ENCODE measurements around the gene GPX2.

GPX2 gene

GRCh38 chr14:64942531-64943111 is at the start of gene GPX2:
Gene GPX2 (minus strand): TSS chr14:64942745. CDS start chr14:64942726, 19 bp downstream.
- Histone ChIP-seq H3K27ac (ENCODE audit: low read length) (no peak within 1 kb of the TSS), H3K4me1 (ENCODE audit: control insufficient read depth, insufficient read depth, low read length) (no peaks in the 10 kb centered on the region), H3K27me3 (ENCODE audit: control insufficient read depth in 1 of 2, insufficient read depth in 2 of 2, low read length in 2 of 2) (no peaks in the 10 kb centered on the region), H3K9ac (ENCODE audit: low read length in 2 of 2) (no peak within 1 kb of the TSS), H3K9me3 (ENCODE audit: control insufficient read depth in 2 of 2, low read length in 2 of 2) (no peaks in the 10 kb centered on the region), H3K36me3 (ENCODE audit: control insufficient read depth in 2 of 2, insufficient read depth in 2 of 2, low read length in 2 of 2) (peaks cover 9 to 31% of the 10 kb centered on the region in 2 donors), H3K4me3 (ENCODE audit: low read length in 2 of 2) (no peak within 1 kb of the TSS)

GRCh38 chr14:64990939-64991338 is 48.4 kb upstream of the GPX2 start:
- Histone ChIP-seq H3K36me3 (ENCODE audit: control insufficient read depth in 2 of 2, insufficient read depth in 2 of 2, low read length in 2 of 2) (no peaks in the 10 kb centered on the region), H3K4me1 (ENCODE audit: control insufficient read depth, insufficient read depth, low read length) (peaks cover 13% of the 10 kb centered on the region), H3K27ac (ENCODE audit: low read length) (no peak overlapping the region), H3K9me3 (ENCODE audit: control insufficient read depth in 2 of 2, low read length in 2 of 2) (no peaks in the 10 kb centered on the region), H3K4me3 (ENCODE audit: low read length in 2 of 2) (no peak overlapping the region), H3K9ac (ENCODE audit: low read length in 2 of 2) (no peak overlapping the region), H3K27me3 (ENCODE audit: control insufficient read depth in 1 of 2, insufficient read depth in 2 of 2, low read length in 2 of 2) (no peaks in the 10 kb centered on the region)

GRCh38 chr14:64990296-64990695 is 47.8 kb upstream of the GPX2 start:
- Histone ChIP-seq H3K4me3 (ENCODE audit: low read length in 2 of 2) (no peak overlapping the region), H3K9me3 (ENCODE audit: control insufficient read depth in 2 of 2, low read length in 2 of 2) (no peaks in the 10 kb centered on the region), H3K27ac (ENCODE audit: low read length) (no peak overlapping the region), H3K4me1 (ENCODE audit: control insufficient read depth, insufficient read depth, low read length) (peaks cover 13% of the 10 kb centered on the region), H3K9ac (ENCODE audit: low read length in 2 of 2) (peak overlapping the region in 1 of 2 donors; percentile 21), H3K36me3 (ENCODE audit: control insufficient read depth in 2 of 2, insufficient read depth in 2 of 2, low read length in 2 of 2) (no peaks in the 10 kb centered on the region), H3K27me3 (ENCODE audit: control insufficient read depth in 1 of 2, insufficient read depth in 2 of 2, low read length in 2 of 2) (no peaks in the 10 kb centered on the region)

DNA sequence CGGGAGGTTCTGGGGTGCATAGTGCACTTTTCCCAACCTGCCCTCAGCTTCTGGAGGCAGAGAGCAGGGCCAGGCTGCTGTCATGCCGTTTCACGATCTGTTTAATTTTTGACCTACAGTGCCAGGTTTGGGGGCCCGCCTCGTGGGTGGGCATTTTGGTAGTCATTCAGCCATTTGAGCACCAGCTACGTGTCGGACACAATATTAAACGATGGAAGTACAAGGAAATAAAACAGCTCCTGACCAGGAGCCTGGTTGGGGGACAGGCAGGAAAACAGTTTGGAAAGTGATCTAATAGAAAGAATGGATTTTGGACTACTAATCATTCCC is 44.9 kb upstream of the GPX2 start:
- Histone ChIP-seq H3K9ac (ENCODE audit: low read length in 2 of 2) (peak overlapping the region; percentile 79 to 84), H3K9me3 (ENCODE audit: control insufficient read depth in 2 of 2, low read length in 2 of 2) (no peaks in the 10 kb centered on the region)

GRCh38 chr14:64986648-64987437 is 44.3 kb upstream of the GPX2 start, which contains the start of gene FNTB:
Gene FNTB (plus strand): TSS chr14:64986895. CDS start chr14:64986954, 59 bp downstream.
- Histone ChIP-seq H3K9ac (ENCODE audit: low read length in 2 of 2) (peak within 1 kb of the TSS; percentile 79 to 84), H3K36me3 (ENCODE audit: control insufficient read depth in 2 of 2, insufficient read depth in 2 of 2, low read length in 2 of 2) (no peaks in the 10 kb centered on the region), H3K27ac (ENCODE audit: low read length) (peak within 1 kb of the TSS; percentile 64), H3K4me1 (ENCODE audit: control insufficient read depth, insufficient read depth, low read length) (peaks cover 16% of the 10 kb centered on the region), H3K27me3 (ENCODE audit: control insufficient read depth in 1 of 2, insufficient read depth in 2 of 2, low read length in 2 of 2) (peaks cover 0 to 2% of the 10 kb centered on the region in 2 donors), H3K4me3 (ENCODE audit: low read length in 2 of 2) (peak within 1 kb of the TSS; percentile 98 to 99), H3K9me3 (ENCODE audit: control insufficient read depth in 2 of 2, low read length in 2 of 2) (no peaks in the 10 kb centered on the region)

More for the DNA sequence above, 44.9 kb upstream of the GPX2 start:
- Histone ChIP-seq H3K4me3 (ENCODE audit: low read length in 2 of 2) (peak overlapping the region; percentile 98 to 99), H3K27me3 (ENCODE audit: control insufficient read depth in 1 of 2, insufficient read depth in 2 of 2, low read length in 2 of 2) (peaks cover 0 to 2% of the 10 kb centered on the region in 2 donors), H3K36me3 (ENCODE audit: control insufficient read depth in 2 of 2, insufficient read depth in 2 of 2, low read length in 2 of 2) (no peaks in the 10 kb centered on the region), H3K27ac (ENCODE audit: low read length) (peak overlapping the region; percentile 64), H3K4me1 (ENCODE audit: control insufficient read depth, insufficient read depth, low read length) (peaks cover 16% of the 10 kb centered on the region)

DNA sequence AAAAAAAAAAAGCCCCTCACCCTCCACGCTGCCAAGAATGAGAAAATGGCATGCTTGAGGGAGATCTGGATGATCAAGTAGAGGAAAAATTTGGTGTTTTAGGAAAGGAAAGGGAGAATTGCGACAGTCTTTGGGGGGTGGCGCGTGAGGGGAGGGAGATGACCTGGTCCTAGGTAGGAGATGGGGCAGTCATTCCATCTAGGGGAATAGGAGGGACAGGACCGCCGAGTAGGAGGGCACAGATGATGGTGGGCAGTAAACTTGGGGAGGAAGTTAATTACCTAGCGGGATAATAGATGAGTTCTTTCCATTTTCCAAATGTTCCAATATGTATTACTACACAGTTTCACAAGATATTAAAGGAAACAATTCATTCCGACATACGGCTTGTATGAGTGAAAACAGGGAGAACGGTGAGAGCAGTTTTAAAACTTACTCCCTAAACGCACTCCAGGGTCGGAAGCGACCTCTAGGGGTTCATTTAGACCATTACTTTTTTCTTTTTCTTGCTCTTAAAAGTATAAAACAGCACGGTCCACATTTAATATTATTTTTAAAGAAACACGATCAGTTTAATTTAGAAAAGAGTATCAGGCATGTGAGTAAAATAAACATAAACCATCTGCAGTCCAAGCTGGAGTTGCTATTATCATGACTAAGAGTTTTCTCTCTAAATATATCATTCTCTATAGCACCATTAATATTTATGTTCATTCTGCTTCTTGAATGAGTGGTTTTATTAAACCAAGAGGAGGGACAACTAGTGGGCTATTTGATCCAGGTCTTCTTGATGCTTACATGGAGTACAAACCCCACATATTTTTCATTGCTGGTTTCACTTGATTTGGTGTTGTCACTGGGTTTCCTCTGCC is 41.1 kb upstream of the GPX2 start:
- Histone ChIP-seq H3K36me3 (ENCODE audit: control insufficient read depth in 2 of 2, insufficient read depth in 2 of 2, low read length in 2 of 2) (no peaks in the 10 kb centered on the region), H3K9me3 (ENCODE audit: control insufficient read depth in 2 of 2, low read length in 2 of 2) (no peaks in the 10 kb centered on the region), H3K4me1 (ENCODE audit: control insufficient read depth, insufficient read depth, low read length) (peaks cover 16% of the 10 kb centered on the region), H3K27ac (ENCODE audit: low read length) (no peak overlapping the region), H3K4me3 (ENCODE audit: low read length in 2 of 2) (peak overlapping the region; percentile 4 to 54), H3K27me3 (ENCODE audit: control insufficient read depth in 1 of 2, insufficient read depth in 2 of 2, low read length in 2 of 2) (peaks cover 0 to 2% of the 10 kb centered on the region in 2 donors), H3K9ac (ENCODE audit: low read length in 2 of 2) (peak overlapping the region in 1 of 2 donors; percentile 7)

DNA sequence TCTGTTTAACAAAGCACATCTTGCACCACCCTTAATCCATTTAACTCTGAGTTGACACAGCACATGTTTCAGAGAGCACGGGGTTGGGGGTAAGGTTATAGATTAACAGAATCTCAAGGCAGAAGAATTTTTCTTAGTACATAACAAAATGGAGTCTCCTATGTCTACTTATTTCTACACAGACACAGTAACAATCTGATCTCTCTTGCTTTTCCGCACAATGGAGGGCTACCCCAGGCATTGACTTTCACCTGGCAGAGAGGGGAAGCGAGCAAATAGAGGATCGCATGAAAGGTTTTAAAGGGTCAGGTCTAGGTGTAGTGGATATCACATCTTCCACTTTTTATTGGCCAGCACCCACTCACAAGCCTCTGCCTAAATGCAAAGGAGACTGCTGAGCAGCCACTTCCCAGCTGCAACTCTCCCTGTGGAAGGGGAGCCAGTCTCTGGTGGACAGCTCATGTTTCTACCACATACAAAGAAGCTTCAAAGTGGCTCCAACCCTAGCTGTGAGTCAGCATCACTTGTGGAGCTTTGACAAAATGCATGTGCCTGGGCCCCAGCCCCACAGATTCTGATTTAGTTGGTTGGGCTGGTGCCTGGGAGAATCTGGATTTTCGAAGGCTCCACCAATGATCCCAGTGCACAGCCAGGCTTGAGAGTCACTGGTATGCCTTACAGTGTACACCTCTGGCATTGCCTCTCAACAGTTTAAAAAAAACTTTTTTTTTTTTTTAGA is 37.0 kb upstream of the GPX2 start:
- Histone ChIP-seq H3K27ac (ENCODE audit: low read length) (no peak overlapping the region), H3K36me3 (ENCODE audit: control insufficient read depth in 2 of 2, insufficient read depth in 2 of 2, low read length in 2 of 2) (no peaks in the 10 kb centered on the region), H3K4me1 (ENCODE audit: control insufficient read depth, insufficient read depth, low read length) (peaks cover 3% of the 10 kb centered on the region), H3K4me3 (ENCODE audit: low read length in 2 of 2) (no peak overlapping the region), H3K9me3 (ENCODE audit: control insufficient read depth in 2 of 2, low read length in 2 of 2) (no peaks in the 10 kb centered on the region), H3K27me3 (ENCODE audit: control insufficient read depth in 1 of 2, insufficient read depth in 2 of 2, low read length in 2 of 2) (peaks cover 0 to 2% of the 10 kb centered on the region in 2 donors), H3K9ac (ENCODE audit: low read length in 2 of 2) (no peak overlapping the region)

GRCh38 chr14:64974563-64974962 is 32.0 kb upstream of the GPX2 start:
- no peak overlapping the region for H3K27ac ChIP-seq (ENCODE audit: low read length)
- H3K4me3 ChIP-seq (ENCODE audit: low read length in 2 of 2) = no peak overlapping the region
- peaks cover 9% of the 10 kb centered on the region for H3K4me1 ChIP-seq (ENCODE audit: control insufficient read depth, insufficient read depth, low read length)
- no peak overlapping the region for H3K9ac ChIP-seq (ENCODE audit: low read length in 2 of 2)
- H3K27me3 ChIP-seq (ENCODE audit: control insufficient read depth in 1 of 2, insufficient read depth in 2 of 2, low read length in 2 of 2) = peaks cover 0 to 3% of the 10 kb centered on the region in 2 donors
- H3K9me3 ChIP-seq (ENCODE audit: control insufficient read depth in 2 of 2, low read length in 2 of 2) = no peaks in the 10 kb centered on the region
- H3K36me3 ChIP-seq (ENCODE audit: control insufficient read depth in 2 of 2, insufficient read depth in 2 of 2, low read length in 2 of 2) = no peaks in the 10 kb centered on the region

DNA sequence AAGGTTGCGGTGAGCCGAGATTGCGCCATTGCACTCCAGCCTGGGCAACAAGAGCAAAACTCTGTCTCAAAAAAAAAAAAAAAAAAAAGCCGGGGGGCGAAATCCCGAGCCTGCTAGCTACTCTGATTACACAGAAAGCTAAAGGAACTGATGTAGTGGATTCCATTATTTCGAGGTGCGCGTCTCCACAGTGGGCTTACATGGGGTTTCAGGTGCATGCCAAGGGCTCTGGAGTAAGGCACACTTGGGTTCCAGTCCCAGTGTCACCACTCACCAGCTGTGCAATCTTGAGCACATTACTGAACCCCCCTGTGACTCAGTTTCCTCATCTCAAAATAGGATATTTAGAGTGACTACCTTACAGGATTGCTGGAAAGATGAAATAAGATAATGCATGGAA is 31.3 kb upstream of the GPX2 start:
- Histone ChIP-seq H3K27me3 (ENCODE audit: control insufficient read depth in 1 of 2, insufficient read depth in 2 of 2, low read length in 2 of 2) (peaks cover 0 to 3% of the 10 kb centered on the region in 2 donors), H3K4me1 (ENCODE audit: control insufficient read depth, insufficient read depth, low read length) (peaks cover 9% of the 10 kb centered on the region), H3K4me3 (ENCODE audit: low read length in 2 of 2) (no peak overlapping the region), H3K9ac (ENCODE audit: low read length in 2 of 2) (no peak overlapping the region), H3K27ac (ENCODE audit: low read length) (no peak overlapping the region), H3K36me3 (ENCODE audit: control insufficient read depth in 2 of 2, insufficient read depth in 2 of 2, low read length in 2 of 2) (no peaks in the 10 kb centered on the region), H3K9me3 (ENCODE audit: control insufficient read depth in 2 of 2, low read length in 2 of 2) (no peaks in the 10 kb centered on the region)

- no peaks in the 10 kb centered on the region for H3K9me3 ChIP-seq (ENCODE audit: control insufficient read depth in 2 of 2, low read length in 2 of 2)
- no peak overlapping the region for H3K27ac ChIP-seq (ENCODE audit: low read length)
- peaks cover 9% of the 10 kb centered on the region for H3K4me1 ChIP-seq (ENCODE audit: control insufficient read depth, insufficient read depth, low read length)
- H3K9ac ChIP-seq (ENCODE audit: low read length in 2 of 2) = no peak overlapping the region
- H3K4me3 ChIP-seq (ENCODE audit: low read length in 2 of 2) = no peak overlapping the region
- H3K36me3 ChIP-seq (ENCODE audit: control insufficient read depth in 2 of 2, insufficient read depth in 2 of 2, low read length in 2 of 2) = no peaks in the 10 kb centered on the region
- H3K27me3 ChIP-seq (ENCODE audit: control insufficient read depth in 1 of 2, insufficient read depth in 2 of 2, low read length in 2 of 2) = peaks cover 0 to 3% of the 10 kb centered on the region in 2 donors
These were observed 30.5 kb upstream of the GPX2 start for GRCh38 chr14:64973026-64973442.

Measured in stomach smooth muscle (tissue), 2 donors.